ENCODE measurements around the gene PRDX6.

The PRDX6 gene

GRCh38 chr1:173477286-173478093 is at the start of gene PRDX6:
PRDX6 (plus strand) TSS chr1:173477335; CDS start chr1:173477398, 63 bp downstream.
- peak within 1 kb of the TSS; percentile 59 for H3K4me3 ChIP-seq (ENCODE audit: severe bottlenecking)
- H3K27me3 ChIP-seq (ENCODE audit: insufficient read depth, poor library complexity, severe bottlenecking), result no peaks in the 10 kb centered on the region
- H3K36me3 ChIP-seq (ENCODE audit: low read depth), result peaks cover 43% of the 10 kb centered on the region
- no peak for TF ChIP-seq CTCF (IDR thresholded peaks at IDR 0.05; ENCODE audit: poor library complexity, severe bottlenecking)
- H3K4me1 ChIP-seq (ENCODE audit: insufficient read depth, poor library complexity, severe bottlenecking), result peaks cover 34% of the 10 kb centered on the region
- DNase-seq (ENCODE audit: low spot score), result peak; percentile 85
- H3K27ac ChIP-seq (ENCODE audit: poor library complexity, severe bottlenecking), result peak within 1 kb of the TSS; percentile 79
- H3K9me3 ChIP-seq (ENCODE audit: severe bottlenecking), result no peaks in the 10 kb centered on the region
- peak; percentile 43 for ATAC-seq (ENCODE audit: low read depth)

GRCh38 chr1:173429471-173430402 is 47.4 kb upstream of the PRDX6 start:
- Histone ChIP-seq H3K27me3 (ENCODE audit: insufficient read depth, poor library complexity, severe bottlenecking) (no peaks in the 10 kb centered on the region), H3K4me3 (ENCODE audit: severe bottlenecking) (no peak overlapping the region), H3K36me3 (ENCODE audit: low read depth) (no peaks in the 10 kb centered on the region), H3K27ac (ENCODE audit: poor library complexity, severe bottlenecking) (peak overlapping the region; percentile 66), H3K4me1 (ENCODE audit: insufficient read depth, poor library complexity, severe bottlenecking) (peaks cover 33% of the 10 kb centered on the region), H3K9me3 (ENCODE audit: severe bottlenecking) (no peaks in the 10 kb centered on the region)
- TF ChIP-seq CTCF (IDR thresholded peaks at IDR 0.05; ENCODE audit: poor library complexity, severe bottlenecking), result peak; percentile 45
- ATAC-seq (ENCODE audit: low read depth), result peak; percentile 97
- peak; percentile 77 for DNase-seq (ENCODE audit: low spot score)

- DNase-seq (ENCODE audit: low spot score) (no peak), ATAC-seq (ENCODE audit: low read depth) (no peak)
- peaks cover 24% of the 10 kb centered on the region for H3K4me1 ChIP-seq (ENCODE audit: insufficient read depth, poor library complexity, severe bottlenecking)
- peak overlapping the region; percentile 66 for H3K27ac ChIP-seq (ENCODE audit: poor library complexity, severe bottlenecking)
- H3K27me3 ChIP-seq (ENCODE audit: insufficient read depth, poor library complexity, severe bottlenecking), result no peaks in the 10 kb centered on the region
- H3K9me3 ChIP-seq (ENCODE audit: severe bottlenecking), result no peaks in the 10 kb centered on the region
- H3K36me3 ChIP-seq (ENCODE audit: low read depth), result no peaks in the 10 kb centered on the region
- no peak overlapping the region for H3K4me3 ChIP-seq (ENCODE audit: severe bottlenecking)
- TF ChIP-seq CTCF (IDR thresholded peaks at IDR 0.05; ENCODE audit: poor library complexity, severe bottlenecking), result no peak
Observed at GRCh38 chr1:173430677-173431303, 46.3 kb upstream of the PRDX6 start.

- Histone ChIP-seq H3K27ac (ENCODE audit: poor library complexity, severe bottlenecking) (no peak overlapping the region), H3K4me3 (ENCODE audit: severe bottlenecking) (no peak overlapping the region), H3K36me3 (ENCODE audit: low read depth) (no peaks in the 10 kb centered on the region), H3K9me3 (ENCODE audit: severe bottlenecking) (no peaks in the 10 kb centered on the region), H3K27me3 (ENCODE audit: insufficient read depth, poor library complexity, severe bottlenecking) (no peaks in the 10 kb centered on the region), H3K4me1 (ENCODE audit: insufficient read depth, poor library complexity, severe bottlenecking) (peaks cover 18% of the 10 kb centered on the region)
- DNase-seq (ENCODE audit: low spot score) (peak; percentile 70), ATAC-seq (ENCODE audit: low read depth) (peak; percentile 54)
- TF ChIP-seq CTCF (IDR thresholded peaks at IDR 0.05; ENCODE audit: poor library complexity, severe bottlenecking), result peak; percentile 98
Observed at GRCh38 chr1:173431304-173432045, 45.7 kb upstream of the PRDX6 start.

All from RWPE2 (cell line).